Measurements from ENCODE around the gene MIA.

The MIA gene

GRCh38 chr19:40791996-40792395 is 16.7 kb downstream of the MIA start:
- H3K4me3 ChIP-seq (ENCODE audit: low read depth, low read length) = no peak overlapping the region
- POLR2A ChIA-PET = no interaction called here
- CTCF ChIA-PET = interaction anchor here (0.8 kb wide), 1 partner anchor 13 kb away, joined by 3 read pairs; no protein-coding TSS in a partner anchor
- DNase-seq (ENCODE audit: low read depth, low spot score) = no peak
- no peak for TF ChIP-seq CTCF (IDR thresholded peaks at IDR 0.05; ENCODE audit: insufficient read depth, low read length, missing control alignments)

GRCh38 chr19:40797166-40797962 is 22.0 kb downstream of the MIA start:
- TF ChIP-seq CTCF (IDR thresholded peaks at IDR 0.05; ENCODE audit: insufficient read depth, low read length, missing control alignments) = no peak
- no peak for DNase-seq (ENCODE audit: low read depth, low spot score)
- no peak overlapping the region; the same call in 1 of the 2 replicates for H3K4me3 ChIP-seq (ENCODE audit: low read depth, low read length)
- POLR2A ChIA-PET = interaction anchor here (0.5 kb wide), 1 partner anchor 401 kb away, joined by 3 read pairs; no protein-coding TSS in a partner anchor
- CTCF ChIA-PET = interaction anchor here (1.8 to 3.9 kb wide), 4 partner anchors 9 to 135 kb away, joined by 8 to 23 read pairs (median 10); partner anchors contain the start of gene RAB4B

GRCh38 chr19:40797963-40798682 is 22.8 kb downstream of the MIA start:
- POLR2A ChIA-PET = interaction anchor here (0.5 to 1.1 kb wide), 4 partner anchors 12 to 401 kb away, joined by 3 to 11 read pairs (median 6); partner anchors contain the start of genes COQ8B, ITPKC and RAB4B
- CTCF ChIA-PET = interaction anchor here (1.0 to 3.9 kb wide), 4 partner anchors 12 to 135 kb away, joined by 3 to 23 read pairs (median 10); partner anchors contain the start of gene RAB4B
- peak; percentile 36 for TF ChIP-seq CTCF (IDR thresholded peaks at IDR 0.05; ENCODE audit: insufficient read depth, low read length, missing control alignments)
- DNase-seq (ENCODE audit: low read depth, low spot score) = no peak
- H3K4me3 ChIP-seq (ENCODE audit: low read depth, low read length) = peak overlapping the region; percentile 65

- TF ChIP-seq CTCF (IDR thresholded peaks at IDR 0.05; ENCODE audit: insufficient read depth, low read length, missing control alignments) = no peak
- ChIA-PET CTCF (interaction anchor here (1.0 to 3.9 kb wide), 4 partner anchors 12 to 136 kb away, joined by 3 to 23 read pairs (median 10); partner anchors contain the start of gene RAB4B), POLR2A (interaction anchor here (0.6 to 1.1 kb wide), 4 partner anchors 13 to 151 kb away, joined by 3 to 11 read pairs (median 6); partner anchors contain the start of genes COQ8B, ITPKC and RAB4B)
- peak; percentile 97 for DNase-seq (ENCODE audit: low read depth, low spot score)
- peak within 1 kb of the TSS; percentile 86 for H3K4me3 ChIP-seq (ENCODE audit: low read depth, low read length)
Measured at GRCh38 chr19:40798683-40799557, 23.6 kb downstream of the MIA start, which contains the start of gene EGLN2. TSS of gene EGLN2 (plus strand) at chr19:40799191. CDS start at chr19:40800573, 1,382 bp downstream.

GRCh38 chr19:40799558-40800338 is 24.4 kb downstream of the MIA start:
- ChIA-PET POLR2A (no interaction called here), CTCF (interaction anchor here (3.9 kb wide), 1 partner anchor 13 kb away, joined by 13 read pairs; no protein-coding TSS in a partner anchor)
- DNase-seq (ENCODE audit: low read depth, low spot score) = no peak
- H3K4me3 ChIP-seq (ENCODE audit: low read depth, low read length) = peak overlapping the region; percentile 86
- no peak for TF ChIP-seq CTCF (IDR thresholded peaks at IDR 0.05; ENCODE audit: insufficient read depth, low read length, missing control alignments)
